Subcutaneous adipose tissue (tissue), 4 donors: ENCODE measurements around the gene C9orf85. TPM values are rescaled to one million over a fixed set of nuclear protein-coding genes. Genes with fewer than 3 reads are reported as not detected.

Experiments
- CTCF ChIP-seq: fragments of 450-650 bp; IDR thresholded peaks from one replicate; pipeline ENCODE4 v1.5.1; 2016; ENCODE audit warnings: low read depth, mild to moderate bottlenecking, control low read depth, antibody characterized with exemption, moderate library complexity
- total RNA-seq, 4 donors: library from RNA; depleted of rRNA; stranded (reverse); fragments of >200 nt; gene quantifications; one replicate each; pipeline ENCODE4 v1.1.0, GENCODE V29; 2016

The C9orf85 gene
- total RNA-seq, 4 donors from 2014 or later: 11.3 to 12.1 (median 12.0) TPM

GRCh38 chr9:71977003-71977402 lies 65.6 kb downstream of the C9orf85 start:
- no peak for TF ChIP-seq CTCF

GRCh38 chr9:71980266-71981190 lies 69.1 kb downstream of the C9orf85 start:
- TF ChIP-seq CTCF: no peak

GRCh38 chr9:71981944-71982343 lies 70.5 kb downstream of the C9orf85 start:
- no peak for TF ChIP-seq CTCF

GRCh38 chr9:71984403-71984802 lies 73.0 kb downstream of the C9orf85 start:
- TF ChIP-seq CTCF: no peak

GRCh38 chr9:71984831-71985281 lies 73.4 kb downstream of the C9orf85 start:
- TF ChIP-seq CTCF: no peak

- no peak for TF ChIP-seq CTCF
Observed at GRCh38 chr9:71985297-71985911, 74.0 kb downstream of the C9orf85 start.

- TF ChIP-seq CTCF: no peak
Observed at GRCh38 chr9:71986900-71987299, 75.5 kb downstream of the C9orf85 start.
